Stimulated activated CD8-positive, alpha-beta memory T cell treated with anti-CD3 and anti-CD28 coated beads, Interleukin-4, amount 100 ng/mL, for 24 hours (primary cell): ENCODE data around the gene OR2W3.

ENCODE experiments used
- DNase-seq: peaks from one replicate; pipeline ENCODE4 v3.0.0-alpha.2; 2020; ENCODE audit warnings: low read depth

Gene OR2W3

GRCh38 chr1:247919952-247920351 lies 24.6 kb downstream of the OR2W3 start, which contains the start of gene OR2T8:
Gene OR2T8, plus strand, starts transcription at chr1:247920252. Its CDS starts 766 bp downstream, at chr1:247921018.
- no peak for DNase-seq

- DNase-seq: no peak
Measured at GRCh38 chr1:247923941-247924340, 28.6 kb downstream of the OR2W3 start.

GRCh38 chr1:247924868-247925267 lies 29.5 kb downstream of the OR2W3 start, which contains the start of gene OR2AJ1:
Gene OR2AJ1, plus strand, starts transcription at chr1:247924889. Its CDS starts 8,880 bp downstream, at chr1:247933769.
- no peak for DNase-seq

DNA sequence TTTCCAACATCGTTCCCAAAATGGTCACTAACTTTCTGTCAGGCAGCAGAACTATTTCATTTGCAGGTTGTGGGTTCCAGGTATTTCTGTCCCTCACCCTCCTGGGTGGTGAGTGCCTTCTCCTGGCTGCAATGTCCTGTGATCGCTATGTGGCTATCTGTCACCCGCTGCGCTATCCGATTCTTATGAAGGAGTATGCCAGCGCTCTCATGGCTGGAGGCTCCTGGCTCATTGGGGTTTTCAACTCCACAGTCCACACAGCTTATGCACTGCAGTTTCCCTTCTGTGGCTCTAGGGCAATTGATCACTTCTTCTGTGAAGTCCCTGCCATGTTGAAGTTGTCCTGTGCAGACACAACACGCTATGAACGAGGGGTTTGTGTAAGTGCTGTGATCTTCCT lies 38.6 kb downstream of the OR2W3 start:
- DNase-seq: no peak

- DNase-seq: no peak
Measured at GRCh38 chr1:247935781-247936180, 40.4 kb downstream of the OR2W3 start.

- no peak for DNase-seq
Measured at GRCh38 chr1:247936415-247936814, 41.0 kb downstream of the OR2W3 start.

GRCh38 chr1:247936965-247937734 lies 41.8 kb downstream of the OR2W3 start:
- peak; percentile 83 for DNase-seq

DNA sequence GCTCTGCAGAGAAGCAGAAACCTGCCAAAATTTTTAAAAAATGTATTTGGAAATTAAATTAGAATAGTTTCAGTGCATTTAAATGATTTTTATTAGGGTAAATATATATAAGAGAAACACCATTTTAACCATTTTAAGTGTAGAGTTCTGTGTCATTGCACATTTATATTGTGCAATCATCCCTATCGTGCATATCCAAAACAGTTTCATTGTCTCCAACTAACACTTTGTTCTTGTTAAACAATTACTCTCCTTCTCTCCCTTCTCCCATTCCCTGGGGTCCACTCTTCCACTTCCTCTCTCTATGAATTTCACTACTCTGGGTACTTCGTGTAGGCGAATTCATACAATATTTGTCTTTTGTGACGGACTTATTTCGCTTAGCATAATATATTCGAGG lies 47.2 kb downstream of the OR2W3 start:
- no peak for DNase-seq
